NCI-H526 treated with DMSO at 0.1 percent for 48 hours (cell line): ENCODE data around the gene KCNC4.

ENCODE experiments used
- DNase-seq: peaks from one replicate; lab custom pipeline; 2025; lab: John Stamatoyannopoulos, UW

The KCNC4 gene

GRCh38 chr1:110188035-110188618 lies 22.0 kb upstream of the KCNC4 start:
- DNase-seq = no peak

GRCh38 chr1:110189181-110189580 lies 20.9 kb upstream of the KCNC4 start:
- no peak for DNase-seq

GRCh38 chr1:110190282-110190929 lies 19.7 kb upstream of the KCNC4 start:
- no peak for DNase-seq

GRCh38 chr1:110192541-110192940 lies 17.6 kb upstream of the KCNC4 start:
- DNase-seq = no peak

- no peak for DNase-seq
These were observed 14.9 kb upstream of the KCNC4 start for GRCh38 chr1:110195196-110195595.

GRCh38 chr1:110196917-110197765 lies 13.0 kb upstream of the KCNC4 start:
- peak; percentile 74 for DNase-seq

- DNase-seq = no peak
These were observed 12.0 kb upstream of the KCNC4 start for GRCh38 chr1:110197905-110198629.

GRCh38 chr1:110198746-110199145 lies 11.4 kb upstream of the KCNC4 start:
- no peak for DNase-seq

- DNase-seq = no peak
These were observed 9.9 kb upstream of the KCNC4 start for GRCh38 chr1:110200190-110200589.

- DNase-seq = no peak
These were observed 9.4 kb upstream of the KCNC4 start for GRCh38 chr1:110200666-110201065.

- DNase-seq = no peak
These were observed 8.8 kb upstream of the KCNC4 start for GRCh38 chr1:110201157-110201825.

GRCh38 chr1:110203021-110203661 lies 7.0 kb upstream of the KCNC4 start:
- peak; percentile 66 for DNase-seq

- DNase-seq = no peak
These were observed 5.0 kb upstream of the KCNC4 start for GRCh38 chr1:110205156-110205555.

GRCh38 chr1:110205591-110206155 lies 4.4 kb upstream of the KCNC4 start:
- no peak for DNase-seq

GRCh38 chr1:110206261-110206920 lies 3.7 kb upstream of the KCNC4 start:
- no peak for DNase-seq

- DNase-seq = peak; percentile 36
These were observed 2.3 kb upstream of the KCNC4 start for GRCh38 chr1:110207831-110208230.

GRCh38 chr1:110208916-110209645 lies 1.0 kb upstream of the KCNC4 start:
- peak; percentile 27 for DNase-seq

GRCh38 chr1:110210604-110211495 lies 736 bp downstream of the KCNC4 start:
- DNase-seq = peak; percentile 38
